NCI-H1930 (cell line): Measurements from ENCODE around the gene AKAP7.

Source experiments
- DNase-seq, 2 experiments: peaks; one replicate each; lab custom pipeline; 2025; lab: John Stamatoyannopoulos, UW

AKAP7 gene

DNA sequence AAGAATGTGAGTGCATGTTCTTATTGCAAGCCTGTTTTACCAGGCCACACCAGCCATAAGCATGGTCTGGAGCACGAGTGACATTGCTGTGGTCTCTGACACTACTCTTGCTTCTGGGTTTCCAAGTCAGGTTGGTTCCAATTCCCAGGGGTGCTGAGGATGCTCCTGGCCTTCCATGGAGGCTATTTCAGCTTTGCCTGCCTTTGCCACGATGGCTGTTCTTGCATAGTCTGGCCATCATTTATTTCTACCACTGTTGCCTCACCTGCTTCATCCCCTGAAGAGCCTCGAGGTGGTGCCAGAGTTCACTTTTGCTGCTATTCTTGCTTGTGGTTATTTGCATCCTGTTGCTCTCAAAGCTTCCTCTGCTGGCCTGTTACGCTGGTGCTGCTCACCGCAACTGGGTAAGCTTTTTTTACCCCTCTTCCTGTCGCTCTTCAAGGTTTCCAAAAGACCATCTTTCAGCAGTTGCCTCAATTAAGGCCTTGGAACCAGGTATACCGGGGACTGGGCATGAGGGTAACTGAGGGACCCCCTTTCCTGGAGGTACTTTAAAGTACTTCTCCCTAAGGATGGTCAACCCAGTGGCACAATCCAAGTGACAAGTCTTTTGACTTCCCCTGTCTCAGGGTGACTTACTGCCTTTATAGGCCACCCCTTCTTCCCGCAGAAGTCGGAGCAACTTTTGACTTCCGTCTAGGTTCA, 64.5 kb downstream of the AKAP7 start:
- no peak for DNase-seq

DNA sequence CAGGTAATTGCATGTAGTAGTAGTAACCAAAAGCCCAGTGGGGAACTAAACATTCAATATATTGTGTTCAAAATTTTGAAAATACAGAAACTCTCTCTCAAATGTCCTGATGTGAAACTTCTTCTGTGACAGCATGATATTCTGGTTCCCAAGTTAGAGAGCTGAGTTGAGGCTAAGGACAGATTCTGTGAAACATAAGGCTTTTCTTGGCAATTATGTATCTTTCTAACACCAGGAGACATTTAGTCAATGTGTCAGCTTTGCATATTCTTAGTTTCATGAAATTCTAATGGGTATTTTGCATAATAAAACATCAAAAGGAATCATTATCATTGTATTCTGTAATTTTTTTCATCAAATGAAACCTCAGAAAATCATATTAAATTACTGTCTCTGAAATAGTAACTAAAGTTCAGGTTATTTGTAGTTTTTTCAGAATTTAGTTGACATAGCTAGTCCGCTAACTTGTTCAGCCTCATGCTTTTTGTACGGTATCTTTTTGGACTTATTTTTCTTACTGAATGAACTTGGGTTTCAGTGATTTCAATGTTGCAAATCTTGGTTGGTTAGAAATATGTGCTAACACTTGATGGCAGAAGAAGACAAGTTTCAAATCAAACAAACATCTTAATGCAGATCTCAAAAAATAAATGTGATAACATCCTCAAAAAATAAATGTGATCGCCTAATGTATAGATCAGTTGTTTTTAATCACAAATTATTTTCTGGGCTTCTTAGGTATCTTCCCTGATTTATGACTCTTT, 70.4 kb downstream of the AKAP7 start:
- DNase-seq, result no peak

DNA sequence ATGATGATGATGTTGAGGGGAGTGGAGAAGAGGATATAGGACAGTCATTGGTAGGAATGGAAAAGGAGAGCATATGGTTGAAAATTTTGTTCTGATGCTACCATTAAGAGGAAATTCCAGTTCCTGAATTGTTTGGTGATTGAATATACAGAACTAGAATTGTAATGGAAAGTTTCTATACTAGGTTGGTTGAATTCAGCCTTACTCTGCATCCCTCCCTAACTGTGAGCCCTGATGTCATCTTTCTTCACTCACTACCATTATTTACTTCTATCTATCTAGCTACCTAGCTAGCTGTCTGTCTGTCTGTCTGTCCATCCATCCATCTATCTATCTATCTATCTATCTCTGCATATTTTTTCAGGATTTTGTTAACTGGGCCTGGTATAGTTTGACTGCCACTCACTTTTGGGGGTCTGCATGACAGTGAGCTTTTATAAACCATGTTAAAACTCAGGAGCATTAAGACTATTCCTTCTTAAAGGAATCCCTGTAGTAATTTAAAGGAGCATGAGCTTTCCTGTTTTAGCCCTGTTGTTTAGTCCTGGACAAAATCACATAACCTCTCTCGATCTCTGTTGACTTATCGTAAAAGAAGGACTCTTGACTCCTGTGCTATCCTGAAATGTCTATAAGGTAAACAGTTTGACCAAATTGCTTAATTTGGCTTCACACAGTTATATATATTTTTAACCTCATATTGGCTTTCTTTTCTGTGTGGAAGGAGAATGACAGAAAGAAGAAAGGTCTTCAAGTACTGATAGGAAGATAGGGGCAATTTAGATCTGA, 71.4 kb downstream of the AKAP7 start:
- no peak for DNase-seq

DNA sequence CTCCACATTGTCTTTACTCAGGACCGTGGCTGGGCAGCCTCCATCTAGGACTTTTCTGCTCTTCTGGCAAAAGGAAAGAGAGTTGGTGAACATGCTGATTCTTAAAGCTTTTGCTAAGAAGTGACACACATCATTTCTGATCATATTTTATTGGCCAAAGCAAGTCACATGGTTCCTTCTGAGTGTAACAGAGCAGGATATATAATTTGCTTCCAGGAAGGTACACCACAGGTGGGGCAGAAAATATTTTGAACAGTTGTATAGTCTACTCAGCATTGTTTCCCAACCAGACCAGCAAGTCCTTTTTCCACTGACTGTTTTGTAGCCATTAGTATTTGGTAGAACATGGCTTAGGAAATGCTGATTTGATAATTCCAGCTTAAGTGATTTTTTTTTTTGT, 73.5 kb downstream of the AKAP7 start:
- no peak for DNase-seq

DNA sequence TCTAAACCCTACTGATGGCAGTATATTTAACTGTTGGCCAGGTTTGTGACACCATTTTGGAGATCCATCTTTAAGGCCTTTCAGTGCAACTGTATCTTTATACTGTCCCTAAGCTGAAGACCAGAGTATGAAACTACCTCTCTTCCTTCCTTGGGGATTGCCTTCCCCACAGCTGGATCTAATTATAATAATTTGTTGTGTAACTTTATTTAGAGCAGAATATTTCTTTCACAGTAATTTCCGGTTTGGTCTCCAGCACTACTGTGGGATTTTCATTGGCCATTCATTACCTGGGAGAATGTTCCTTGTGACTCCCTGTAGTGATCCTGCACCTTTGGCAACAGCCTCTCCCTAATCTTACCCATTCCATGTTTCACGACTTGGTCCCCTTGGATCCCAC, 75.2 kb downstream of the AKAP7 start:
- no peak for DNase-seq

DNA sequence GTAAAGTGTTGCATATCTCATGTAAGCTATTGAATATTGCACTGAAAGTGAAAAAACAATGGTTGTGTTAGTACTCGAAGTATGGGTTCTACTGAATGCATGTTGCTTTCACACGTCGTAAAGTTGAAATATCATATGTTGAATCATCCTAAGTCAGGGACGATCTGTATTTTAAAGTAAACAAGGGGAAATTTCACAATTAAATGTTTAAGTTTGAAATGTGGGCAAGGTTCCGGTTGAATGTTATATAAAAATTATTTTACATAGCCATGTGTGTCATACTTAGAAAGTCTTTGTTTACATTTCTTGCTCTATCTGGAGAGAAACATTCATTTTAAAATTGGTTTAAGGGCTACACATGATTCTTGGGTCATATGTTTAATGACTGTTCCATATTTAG, 76.8 kb downstream of the AKAP7 start:
- DNase-seq, result no peak

DNA sequence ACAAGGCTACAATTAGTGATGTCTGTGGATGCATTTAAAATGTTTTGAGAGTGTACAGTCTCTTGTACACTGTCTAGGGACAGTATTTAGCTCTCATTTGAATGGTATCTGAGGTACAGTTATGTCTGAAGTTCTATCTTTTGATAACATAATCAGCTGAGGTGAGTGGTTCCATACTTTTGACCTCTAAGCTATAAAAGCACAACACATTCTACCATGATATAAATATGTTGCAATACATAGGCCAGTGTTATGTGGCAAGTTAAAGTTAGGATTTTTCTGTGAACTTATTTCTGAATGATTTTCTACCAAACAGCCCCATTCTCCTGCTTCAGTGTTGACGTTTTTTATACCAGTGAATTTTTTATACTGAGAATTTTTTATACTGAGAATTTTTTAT, 77.6 kb downstream of the AKAP7 start:
- no peak for DNase-seq

DNA sequence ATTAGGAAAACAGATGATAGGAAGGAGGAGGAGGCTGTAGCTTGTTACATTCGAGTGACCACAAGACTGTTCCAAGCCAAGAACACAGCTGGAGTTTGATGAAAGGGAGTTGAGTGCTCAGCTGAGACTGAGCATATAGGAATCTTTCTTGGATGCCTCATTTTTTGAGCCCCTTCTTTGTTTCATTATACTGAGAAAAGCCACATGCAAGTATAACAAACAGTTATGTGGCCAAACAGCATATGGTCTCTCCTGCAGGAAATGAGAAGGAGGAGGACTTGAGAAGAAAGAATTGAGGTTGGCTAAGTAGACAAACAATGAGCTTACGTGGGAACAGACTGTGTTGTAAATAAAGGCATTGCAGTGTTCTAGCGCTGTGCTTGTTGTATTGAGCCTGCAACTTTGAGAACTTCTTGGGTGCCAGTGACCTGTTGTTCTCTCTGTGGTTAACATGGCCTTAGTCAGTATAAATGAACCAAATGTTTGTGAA, 78.3 kb downstream of the AKAP7 start:
- no peak for DNase-seq

DNA sequence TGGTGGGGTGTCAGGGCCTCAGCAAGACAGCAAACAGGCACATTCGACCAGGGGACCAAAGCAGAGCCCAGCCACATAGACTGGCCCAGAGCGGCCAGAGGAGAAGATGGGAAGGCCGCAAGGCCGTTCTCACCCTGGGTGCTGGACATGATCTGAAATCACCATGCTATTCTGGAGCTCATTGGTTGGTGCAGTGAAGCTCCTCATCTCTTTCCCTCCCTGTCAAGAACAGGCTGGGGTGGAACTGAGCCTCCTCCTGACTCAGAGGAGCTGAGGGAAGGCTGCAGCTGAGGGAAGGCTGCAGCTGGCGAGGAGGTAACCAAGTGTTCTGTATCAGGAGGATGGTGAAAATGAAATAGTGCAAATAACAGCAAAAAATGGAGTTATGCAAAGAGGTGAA, 80.0 kb downstream of the AKAP7 start:
- no peak for DNase-seq

DNA sequence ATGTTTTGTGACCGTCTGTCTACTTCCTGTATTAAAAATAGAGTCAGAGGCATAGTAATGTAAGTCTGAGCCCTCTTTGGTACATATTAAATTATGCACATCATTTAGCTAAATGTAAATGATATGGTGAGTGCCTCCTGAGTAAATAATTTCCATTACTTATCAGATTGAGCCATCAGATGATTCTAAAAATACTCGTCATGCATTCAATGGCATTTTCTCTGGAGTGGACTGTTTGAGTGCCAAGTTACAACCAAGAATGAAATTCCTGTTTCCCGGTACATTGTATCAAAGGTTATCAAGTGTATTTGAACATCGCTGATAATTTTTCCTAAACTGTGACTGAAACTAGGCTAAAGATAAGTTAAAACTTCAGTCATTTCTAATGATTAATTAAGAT, 81.0 kb downstream of the AKAP7 start:
- DNase-seq, result no peak

DNA sequence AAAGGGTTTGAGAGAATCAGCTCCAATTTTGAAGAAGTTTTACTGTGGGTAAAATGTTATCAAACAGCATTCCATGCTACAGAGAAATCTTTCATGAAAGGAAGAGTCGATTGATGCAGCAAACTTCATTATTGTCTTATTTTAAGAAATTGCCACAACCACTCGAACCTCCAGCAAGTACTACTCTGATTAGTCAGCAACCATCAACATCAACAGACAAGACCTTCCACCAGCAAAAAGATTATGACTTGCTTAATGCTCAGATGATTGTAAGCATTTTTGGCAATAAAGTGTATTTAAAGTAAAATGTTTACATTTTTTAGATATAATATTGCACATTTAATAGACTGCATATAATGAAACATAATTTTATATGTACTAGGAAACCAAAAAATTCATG, 87.5 kb downstream of the AKAP7 start:
- DNase-seq, result no peak

DNA sequence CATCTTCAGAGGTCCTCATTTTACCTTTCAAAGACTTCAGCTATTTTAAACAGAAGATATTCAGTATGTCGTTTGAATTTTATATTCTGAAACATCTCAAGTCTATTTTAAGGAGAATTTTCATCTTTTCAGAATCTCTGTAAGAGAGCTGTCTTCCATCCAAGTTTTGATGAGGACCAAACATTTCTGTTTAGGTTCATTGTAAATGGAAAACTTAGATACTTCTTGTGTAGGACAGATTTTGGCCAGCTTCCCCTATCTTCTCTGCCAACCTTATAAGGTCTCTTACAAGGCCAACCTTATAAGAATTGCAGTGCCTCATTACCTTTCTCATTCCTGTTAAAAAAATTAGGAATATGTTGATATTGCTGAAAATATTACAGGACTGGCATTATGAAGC, 88.1 kb downstream of the AKAP7 start:
- no peak for DNase-seq

DNA sequence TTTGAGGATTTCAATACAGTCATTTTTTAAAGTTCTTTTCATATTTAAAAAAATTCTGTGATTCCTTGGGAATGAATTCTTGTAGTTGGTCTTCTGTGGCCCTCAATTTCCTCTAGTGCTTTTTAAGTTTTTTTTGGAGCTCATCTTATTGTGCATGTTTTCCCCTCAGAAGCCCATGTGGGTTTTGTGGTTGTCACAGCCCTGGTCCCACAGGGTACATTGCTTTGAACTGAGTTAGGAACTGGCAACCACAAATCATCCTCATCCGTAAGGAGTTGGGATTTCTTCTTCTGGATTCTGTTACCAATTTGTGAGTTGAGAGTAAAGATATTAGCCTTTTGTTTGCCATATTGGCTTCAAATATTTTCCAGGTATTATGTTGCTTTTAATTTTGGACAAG, 89.9 kb downstream of the AKAP7 start:
- no peak for DNase-seq

DNA sequence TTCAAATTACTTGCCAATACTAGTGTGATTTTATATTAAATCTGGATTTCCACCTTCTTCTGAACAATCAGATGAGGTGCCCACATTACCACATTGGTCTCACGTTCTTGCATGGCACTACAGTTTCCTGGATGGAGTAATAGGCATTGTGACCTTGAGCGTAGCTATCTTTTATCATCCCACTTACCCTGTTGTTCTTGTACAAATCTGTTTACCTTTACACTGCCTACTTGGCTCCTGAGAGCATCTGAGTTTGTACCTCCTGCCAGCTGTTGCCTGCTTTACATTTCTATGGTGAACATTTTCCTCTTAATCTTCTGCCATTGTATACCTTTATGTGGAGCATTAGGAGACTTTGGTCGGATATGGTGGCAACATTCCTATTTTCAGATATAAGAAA, 90.7 kb downstream of the AKAP7 start:
- peak in 1 of 2 experiments; percentile 32 for DNase-seq

DNA sequence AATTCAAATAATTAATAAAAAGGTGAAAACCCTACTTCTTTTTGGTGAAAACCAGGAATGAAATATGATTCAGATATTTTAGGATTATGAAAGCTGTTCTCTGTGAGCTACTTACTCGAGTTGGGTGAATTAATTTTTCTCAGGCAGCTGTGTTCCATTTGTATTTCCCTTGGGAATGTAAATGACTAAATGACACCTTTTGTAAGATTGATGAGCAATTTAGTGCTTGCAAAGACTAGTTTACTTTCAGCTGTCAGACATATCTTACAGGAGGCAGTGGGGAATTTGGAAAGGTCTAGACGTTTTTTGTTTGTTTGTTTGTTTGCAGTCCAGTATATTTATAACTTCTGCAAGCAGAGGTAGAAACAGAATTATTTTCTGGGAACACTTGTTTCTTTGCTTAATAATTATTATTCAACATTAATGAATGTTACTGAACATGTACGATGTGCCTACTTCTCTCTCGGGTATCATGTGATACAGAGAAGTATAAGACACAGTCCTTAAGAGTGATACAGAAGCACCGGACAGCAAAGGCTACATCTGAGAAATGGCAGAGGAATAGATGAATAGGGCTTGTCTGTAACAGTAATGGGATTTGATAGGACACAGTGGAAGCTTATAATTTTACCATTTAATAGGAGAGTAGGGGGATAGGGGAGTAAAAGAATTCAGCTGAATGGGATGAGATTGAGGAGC, 91.3 kb downstream of the AKAP7 start:
- peak in 1 of 2 experiments; percentile 49 for DNase-seq

DNA sequence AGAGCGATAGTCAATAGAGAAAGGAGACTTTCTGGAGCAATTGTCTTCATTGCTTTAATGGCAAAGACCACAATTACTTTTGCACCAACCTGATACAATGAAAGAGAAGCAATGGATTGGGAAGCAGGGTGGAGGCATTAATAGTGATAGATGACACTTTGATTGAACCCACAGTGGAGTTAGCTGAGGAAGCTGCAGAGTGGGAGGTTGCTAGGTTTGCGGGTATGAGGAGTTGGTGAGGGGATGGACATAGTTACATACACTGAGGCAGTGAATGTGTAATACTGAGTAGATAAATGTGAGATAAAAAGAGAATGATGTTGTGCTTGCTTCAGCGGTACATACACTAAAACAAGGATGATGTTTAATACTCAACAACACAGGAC, 91.9 kb downstream of the AKAP7 start:
- DNase-seq, result no peak

DNA sequence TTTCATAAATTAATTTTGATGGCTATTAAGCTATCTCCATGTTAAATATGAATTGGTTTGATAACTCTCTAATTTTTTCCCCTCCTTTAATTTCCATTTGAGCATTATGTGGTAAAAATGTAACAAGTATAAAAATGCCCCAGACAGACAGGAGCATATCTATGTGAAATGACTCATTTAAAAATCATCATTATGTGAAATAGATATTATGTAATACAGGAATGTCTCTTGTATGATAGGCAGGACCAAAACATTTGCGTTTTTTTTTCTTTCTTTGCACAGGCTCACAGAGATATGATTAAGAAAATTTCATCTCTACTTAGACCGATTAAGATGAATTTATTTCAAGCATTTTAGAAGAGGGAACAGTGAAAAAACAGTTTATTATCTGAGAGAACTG, 95.8 kb downstream of the AKAP7 start:
- no peak for DNase-seq

DNA sequence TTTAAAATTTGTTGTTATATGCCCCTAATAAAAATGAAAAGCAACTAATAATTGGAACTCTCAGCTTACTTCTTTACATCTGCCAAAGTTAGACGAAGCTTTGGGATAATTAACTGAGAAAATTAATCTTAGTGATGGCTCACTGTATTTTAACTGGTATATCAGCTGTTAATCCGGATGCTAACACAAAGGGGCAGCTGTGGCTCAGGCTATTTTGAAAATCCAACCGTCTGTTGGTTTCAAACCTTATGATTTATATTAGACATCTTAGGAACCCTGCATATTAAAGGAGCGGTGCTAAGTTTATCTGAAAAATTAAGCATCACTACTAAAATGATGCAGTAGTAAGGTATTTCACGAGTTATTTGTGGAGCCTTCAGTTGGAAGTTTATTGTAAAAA, 96.6 kb downstream of the AKAP7 start:
- DNase-seq, result no peak

DNA sequence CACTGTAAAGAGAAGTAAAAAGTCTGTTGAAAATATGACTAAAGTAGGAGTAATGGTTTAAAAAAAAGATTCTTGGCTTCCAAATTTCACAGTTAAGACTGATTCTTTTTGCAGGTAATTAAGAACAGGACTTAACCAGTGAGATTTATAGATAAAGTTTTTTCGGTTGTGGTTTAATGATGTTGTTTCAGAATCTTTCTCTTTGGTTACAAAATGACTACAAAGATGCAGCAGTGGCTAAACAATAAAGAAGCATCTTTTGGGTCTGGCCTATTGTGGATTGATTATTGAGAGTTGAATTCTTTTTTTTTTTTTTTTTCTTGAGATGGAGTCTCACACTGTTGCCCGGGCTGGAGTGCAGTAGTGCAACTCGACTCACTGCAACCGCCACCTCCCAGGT, 109.7 kb downstream of the AKAP7 start:
- no peak for DNase-seq

DNA sequence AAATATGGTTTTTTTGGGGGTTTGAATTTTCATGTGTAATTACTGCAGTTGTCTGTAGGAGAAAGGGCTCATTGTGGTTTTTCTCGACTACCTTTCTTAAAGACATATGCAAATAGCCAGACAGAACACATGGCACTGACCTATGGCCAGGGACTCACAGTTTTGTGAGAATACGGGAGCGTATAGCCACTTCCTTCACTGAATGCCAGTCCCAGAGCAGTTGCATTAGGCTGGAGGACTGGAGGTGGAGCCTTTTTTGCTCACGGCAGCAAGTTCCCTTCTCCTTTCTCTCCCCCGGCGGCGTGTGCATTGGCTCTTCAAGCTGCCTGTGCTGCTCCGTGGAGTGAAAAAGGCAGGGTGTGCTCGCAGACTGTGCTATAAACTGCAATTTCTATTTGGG, 114.9 kb downstream of the AKAP7 start:
- DNase-seq, result no peak

DNA sequence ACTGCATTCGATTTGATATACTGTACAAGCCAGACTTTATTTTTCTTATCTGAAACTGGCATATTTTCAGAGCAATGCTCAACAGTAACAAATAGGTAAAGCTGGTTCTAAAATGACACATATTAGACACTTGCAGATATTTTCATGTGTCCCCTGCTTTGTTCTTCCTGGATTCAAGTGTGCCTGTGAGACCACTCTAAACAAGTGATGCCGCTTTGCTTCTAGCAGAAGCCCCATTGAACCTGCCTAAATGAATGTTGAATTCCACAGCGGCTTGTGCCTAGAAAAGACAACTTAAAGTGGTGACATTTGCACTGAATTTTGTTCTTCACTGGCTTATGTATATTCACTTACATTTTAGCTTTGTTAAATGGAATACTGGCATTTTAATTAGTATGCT, 115.7 kb downstream of the AKAP7 start:
- DNase-seq, result no peak

DNA sequence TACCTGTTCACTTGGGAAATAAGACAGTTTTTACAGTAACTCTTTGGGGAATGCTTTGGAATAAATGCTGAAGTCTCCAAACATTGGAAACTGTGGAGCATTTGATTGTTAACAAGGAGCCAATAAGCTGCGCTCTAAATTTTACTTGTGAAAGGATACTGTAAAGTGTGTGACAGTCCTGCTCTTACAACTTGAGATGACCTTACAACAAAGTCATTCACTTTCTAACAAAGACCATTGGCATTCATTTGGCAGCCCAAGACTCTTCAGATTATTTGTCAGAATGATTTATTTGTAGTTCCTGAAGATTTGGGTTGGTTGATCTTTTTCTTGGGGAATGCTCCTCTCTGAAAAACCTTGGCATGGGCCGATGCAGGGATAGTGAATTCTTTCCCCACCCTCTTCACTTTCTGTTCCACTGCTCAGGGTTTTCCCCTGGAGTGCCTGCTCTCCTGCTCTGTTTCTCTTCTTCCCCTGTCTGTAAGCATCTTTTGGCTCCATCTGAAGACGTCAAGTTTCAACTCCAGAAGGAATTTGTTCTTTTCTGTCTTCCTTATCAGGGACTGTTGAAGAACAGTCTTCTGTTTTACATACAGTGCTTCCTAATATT, 116.4 kb downstream of the AKAP7 start:
- no peak for DNase-seq
